ENCODE measurements around the gene RTCA. TPM values are rescaled to one million over a fixed set of nuclear protein-coding genes. Genes with fewer than 3 reads are reported as not detected.

Gene RTCA
- total RNA-seq, 1 donor from 2014 or later, result 16.6 TPM

DNA sequence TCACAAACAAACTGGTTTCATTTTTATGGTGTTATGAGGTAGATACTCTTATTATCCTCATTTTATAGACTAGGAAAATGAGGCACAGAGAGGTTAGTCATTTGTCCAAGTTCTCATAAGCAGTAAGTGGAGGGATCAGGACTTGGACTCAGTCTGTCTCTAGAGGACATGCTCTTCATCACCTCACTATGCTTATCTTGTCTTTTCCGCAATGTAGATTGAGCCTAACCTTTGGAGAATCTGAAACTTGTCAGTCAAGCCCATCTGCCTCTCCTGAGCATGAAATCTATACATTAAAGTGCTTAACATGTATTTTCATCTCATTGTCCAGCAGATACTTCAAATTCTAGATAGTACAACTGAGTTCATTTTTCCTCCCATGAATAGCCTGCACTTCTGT, 74.5 kb downstream of the RTCA start:
- no peak for ATAC-seq
- DNase-seq (ENCODE audit: low spot score), result no peak

DNA sequence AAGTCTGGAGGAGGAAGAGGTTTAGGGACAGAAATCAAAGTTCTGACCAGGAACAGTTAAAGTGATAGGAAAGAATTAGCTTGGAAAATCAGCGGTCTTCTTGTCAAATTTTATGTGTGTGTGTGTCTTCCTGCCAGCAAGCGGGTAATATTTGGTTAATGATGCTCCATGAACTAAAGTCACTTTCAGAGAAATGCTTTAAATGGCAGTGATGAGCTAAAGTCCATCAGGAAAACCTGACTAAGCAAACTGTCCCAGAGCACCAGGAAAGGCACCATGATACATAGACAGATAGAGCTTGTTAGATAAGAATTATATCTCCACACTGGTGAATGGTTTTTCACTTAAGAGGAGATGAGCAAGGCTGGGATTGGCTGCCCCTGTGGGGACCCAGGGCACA, 76.3 kb downstream of the RTCA start:
- ATAC-seq (peak; percentile 32), DNase-seq (ENCODE audit: low spot score) (no peak)

Other genes starting within 250 kb of the RTCA start
- 0.88 TPM for gene SASS6, start 133.3 kb upstream of the RTCA start, total RNA-seq
- gene TRMT13, start 133.1 kb upstream of the RTCA start, total RNA-seq, result 4.9 TPM
- 0.33 TPM for gene LRRC39, start 88.0 kb upstream of the RTCA start, total RNA-seq
- gene DBT, start 16.4 kb upstream of the RTCA start, total RNA-seq, result 25.0 TPM
- gene CDC14A, start 86.3 kb downstream of the RTCA start, total RNA-seq, result 2.2 TPM